WTC11 (cell line): ENCODE results near the gene STX2. TPM values are rescaled to one million over a fixed set of nuclear protein-coding genes. Genes with fewer than 3 reads are reported as not detected.

ENCODE experiments used
- ATAC-seq: fragments of 200-7000 bp; cut with Tn5 transposase; 2 replicates; pipeline ENCODE4 v1.10.0; 2021; ENCODE audit warnings: mild to moderate bottlenecking, moderate library complexity
- CTCF ChIA-PET: fragments of 300-600 bp; sonication (Branson Sonifier 250); formaldehyde crosslinking; loops from one replicate; lab custom pipeline; 2021; ENCODE audit warnings: antibody characterized with exemption; lab: Charles Lee
- POLR2A ChIA-PET: fragments of 350-600 bp; sonication (Branson Sonifier 250); formaldehyde crosslinking; loops from one replicate; lab custom pipeline; 2021; ENCODE audit warnings: antibody characterized with exemption; lab: Charles Lee
- DNase-seq: peaks from one replicate; pipeline ENCODE4 v3.0.0; 2021; ENCODE audit warnings: low spot score
- H3K27ac Mint-ChIP-seq: 2 replicates; pipeline ENCODE4 v1.8.0; 2021; ENCODE audit warnings: mixed read lengths
- H3K27me3 Mint-ChIP-seq: 2 replicates; pipeline ENCODE4 v1.8.0; 2021; ENCODE audit warnings: low read depth, mild to moderate bottlenecking, moderate library complexity, mixed read lengths
- H3K36me3 Mint-ChIP-seq: 2 replicates; pipeline ENCODE4 v1.8.0; 2021; ENCODE audit warnings: mixed read lengths
- H3K4me1 Mint-ChIP-seq: 2 replicates; pipeline ENCODE4 v1.8.0; 2022; ENCODE audit warnings: mixed read lengths
- H3K4me3 Mint-ChIP-seq: 2 replicates; pipeline ENCODE4 v1.8.0; 2021; ENCODE audit warnings: mild to moderate bottlenecking, moderate library complexity, mixed read lengths
- H3K9me3 Mint-ChIP-seq: 2 replicates; pipeline ENCODE4 v1.8.0; 2021; ENCODE audit warnings: mixed read lengths
- GABPB1 ChIP-seq: sonication (generic); formaldehyde crosslinking; IDR thresholded peaks from 2 replicates; pipeline ENCODE4 v1.8.1; 2023; ENCODE audit warnings: mild to moderate bottlenecking, missing genetic modification reagents
- GRHL2 ChIP-seq: fragments of 250-450 bp; sonication (Bioruptor Pico); IDR thresholded peaks from 2 replicates; pipeline ENCODE4 v1.8.0; 2022; ENCODE audit warnings: mild to moderate bottlenecking, moderate library complexity; ENCODE audit not compliant: insufficient replicate concordance, severe bottlenecking
- GTF2I ChIP-seq: fragments of 250-450 bp; sonication (Bioruptor Pico); conservative IDR thresholded peaks from 2 replicates; pipeline ENCODE4 v1.4.0; 2021; ENCODE audit warnings: mild to moderate bottlenecking
- KAT7 ChIP-seq: sonication (generic); formaldehyde crosslinking; IDR thresholded peaks from 2 replicates; pipeline ENCODE4 v1.8.1; 2023; ENCODE audit warnings: missing genetic modification reagents, mild to moderate bottlenecking, borderline replicate concordance
- NR2C2 ChIP-seq: sonication (generic); formaldehyde crosslinking; IDR thresholded peaks from 2 replicates; pipeline ENCODE4 v1.8.0; 2022; ENCODE audit warnings: mild to moderate bottlenecking, missing genetic modification reagents
- RORB ChIP-seq: fragments of 250-450 bp; sonication (Bioruptor Pico); IDR thresholded peaks from 2 replicates; pipeline ENCODE4 v1.9.0; 2021; ENCODE audit warnings: mild to moderate bottlenecking
- SMAD3 ChIP-seq: sonication (generic); formaldehyde crosslinking; IDR thresholded peaks from 2 replicates; pipeline ENCODE4 v1.8.0; 2022; ENCODE audit warnings: missing genetic modification reagents, mild to moderate bottlenecking, borderline replicate concordance
- SOX15 ChIP-seq: fragments of 250-450 bp; sonication (Bioruptor Pico); IDR thresholded peaks from 2 replicates; pipeline ENCODE4 v1.9.0; 2021; ENCODE audit warnings: mild to moderate bottlenecking
- ZNF671 ChIP-seq: fragments of 250-450 bp; sonication (Bioruptor Pico); IDR thresholded peaks from 2 replicates; pipeline ENCODE4 v1.8.0; 2021; ENCODE audit warnings: mild to moderate bottlenecking
- total RNA-seq: library from RNA; stranded (reverse); gene quantifications from 3 replicates; pipeline ENCODE4 v1.2.3, GENCODE V29; 2021
- TF ChIP-seq, protein P1 (sequence below): sonication (generic); formaldehyde crosslinking; IDR thresholded peaks from 2 replicates; pipeline ENCODE4 v1.8.0; 2022; ENCODE audit warnings: mild to moderate bottlenecking, missing genetic modification reagents
- TF ChIP-seq, protein P2 (sequence below): sonication (generic); formaldehyde crosslinking; conservative IDR thresholded peaks from 2 replicates; pipeline ENCODE4 v1.8.1; 2023; ENCODE audit warnings: mild to moderate bottlenecking, low read depth, missing genetic modification reagents, moderate library complexity
- TF ChIP-seq, protein P3 (sequence below): sonication (generic); formaldehyde crosslinking; IDR thresholded peaks from 2 replicates; pipeline ENCODE4 v1.8.0; 2022; ENCODE audit warnings: mild to moderate bottlenecking, missing genetic modification reagents
- TF ChIP-seq, protein P4 (sequence below): fragments of 250-450 bp; sonication (Bioruptor Pico); IDR thresholded peaks from 2 replicates; pipeline ENCODE4 v1.9.0; 2021; ENCODE audit warnings: mild to moderate bottlenecking
- TF ChIP-seq, protein P5 (sequence below): sonication (generic); formaldehyde crosslinking; IDR thresholded peaks from 2 replicates; pipeline ENCODE4 v1.8.1; 2022; ENCODE audit warnings: low read depth, mild to moderate bottlenecking, moderate library complexity, missing genetic modification reagents, borderline replicate concordance
- TF ChIP-seq, protein P6 (sequence below): sonication (generic); formaldehyde crosslinking; IDR thresholded peaks from 2 replicates; pipeline ENCODE4 v1.8.1; 2023; ENCODE audit warnings: mild to moderate bottlenecking, missing genetic modification reagents, moderate library complexity
- TF ChIP-seq, protein P7 (sequence below): fragments of 250-450 bp; sonication (Bioruptor Pico); IDR thresholded peaks from 2 replicates; pipeline ENCODE4 v1.9.0; 2021; ENCODE audit warnings: mild to moderate bottlenecking, borderline replicate concordance
- TF ChIP-seq, protein P8 (sequence below): sonication (generic); formaldehyde crosslinking; IDR thresholded peaks from 2 replicates; pipeline ENCODE4 v1.8.1; 2023; ENCODE audit warnings: mild to moderate bottlenecking, missing genetic modification reagents
- TF ChIP-seq, protein P9 (sequence below): sonication (generic); formaldehyde crosslinking; IDR thresholded peaks from 2 replicates; pipeline ENCODE4 v1.8.1; 2023; ENCODE audit warnings: mild to moderate bottlenecking, missing genetic modification reagents

STX2 gene
- total RNA-seq, 1 experiment from 2014 or later = 22.7 TPM

DNA sequence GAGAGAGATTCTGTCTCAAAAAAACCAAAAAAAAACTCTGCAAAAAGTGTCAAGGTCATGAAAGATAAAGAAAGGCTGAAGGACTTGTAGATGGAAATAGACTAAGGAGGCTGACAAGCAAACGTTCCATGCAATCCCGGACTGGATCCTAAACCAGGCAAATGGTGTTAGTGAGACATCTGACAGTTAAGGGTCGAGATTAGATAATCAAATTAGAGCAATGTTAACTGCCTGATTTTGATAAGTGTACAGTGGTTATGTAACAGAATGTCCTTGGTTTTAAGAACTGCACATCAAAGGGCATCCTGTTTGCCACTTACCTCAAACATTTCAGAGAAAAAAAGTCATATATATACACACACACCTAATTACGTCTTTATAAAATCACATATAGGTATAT, 29.4 kb upstream of the STX2 start:
- Mint-ChIP-seq H3K4me1 (peaks cover 21% of the 10 kb centered on the region), H3K27ac (no peak overlapping the region), H3K4me3 (no peak overlapping the region), H3K9me3 (peaks cover 4% of the 10 kb centered on the region), H3K27me3 (no peaks in the 10 kb centered on the region; the same call in 1 of the 2 replicates), H3K36me3 (peaks cover 16% of the 10 kb centered on the region)
- DNase-seq (no peak), ATAC-seq (no peak)
- TF ChIP-seq, protein P1, sequence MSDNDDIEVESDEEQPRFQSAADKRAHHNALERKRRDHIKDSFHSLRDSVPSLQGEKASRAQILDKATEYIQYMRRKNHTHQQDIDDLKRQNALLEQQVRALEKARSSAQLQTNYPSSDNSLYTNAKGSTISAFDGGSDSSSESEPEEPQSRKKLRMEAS (CRISPR knock-in tag) = no peak
- TF ChIP-seq GABPB1 = no peak
- TF ChIP-seq, protein P2, sequence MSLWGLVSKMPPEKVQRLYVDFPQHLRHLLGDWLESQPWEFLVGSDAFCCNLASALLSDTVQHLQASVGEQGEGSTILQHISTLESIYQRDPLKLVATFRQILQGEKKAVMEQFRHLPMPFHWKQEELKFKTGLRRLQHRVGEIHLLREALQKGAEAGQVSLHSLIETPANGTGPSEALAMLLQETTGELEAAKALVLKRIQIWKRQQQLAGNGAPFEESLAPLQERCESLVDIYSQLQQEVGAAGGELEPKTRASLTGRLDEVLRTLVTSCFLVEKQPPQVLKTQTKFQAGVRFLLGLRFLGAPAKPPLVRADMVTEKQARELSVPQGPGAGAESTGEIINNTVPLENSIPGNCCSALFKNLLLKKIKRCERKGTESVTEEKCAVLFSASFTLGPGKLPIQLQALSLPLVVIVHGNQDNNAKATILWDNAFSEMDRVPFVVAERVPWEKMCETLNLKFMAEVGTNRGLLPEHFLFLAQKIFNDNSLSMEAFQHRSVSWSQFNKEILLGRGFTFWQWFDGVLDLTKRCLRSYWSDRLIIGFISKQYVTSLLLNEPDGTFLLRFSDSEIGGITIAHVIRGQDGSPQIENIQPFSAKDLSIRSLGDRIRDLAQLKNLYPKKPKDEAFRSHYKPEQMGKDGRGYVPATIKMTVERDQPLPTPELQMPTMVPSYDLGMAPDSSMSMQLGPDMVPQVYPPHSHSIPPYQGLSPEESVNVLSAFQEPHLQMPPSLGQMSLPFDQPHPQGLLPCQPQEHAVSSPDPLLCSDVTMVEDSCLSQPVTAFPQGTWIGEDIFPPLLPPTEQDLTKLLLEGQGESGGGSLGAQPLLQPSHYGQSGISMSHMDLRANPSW (CRISPR knock-in tag) = no peak
- TF ChIP-seq ZNF671 = no peak
- TF ChIP-seq, protein P3, sequence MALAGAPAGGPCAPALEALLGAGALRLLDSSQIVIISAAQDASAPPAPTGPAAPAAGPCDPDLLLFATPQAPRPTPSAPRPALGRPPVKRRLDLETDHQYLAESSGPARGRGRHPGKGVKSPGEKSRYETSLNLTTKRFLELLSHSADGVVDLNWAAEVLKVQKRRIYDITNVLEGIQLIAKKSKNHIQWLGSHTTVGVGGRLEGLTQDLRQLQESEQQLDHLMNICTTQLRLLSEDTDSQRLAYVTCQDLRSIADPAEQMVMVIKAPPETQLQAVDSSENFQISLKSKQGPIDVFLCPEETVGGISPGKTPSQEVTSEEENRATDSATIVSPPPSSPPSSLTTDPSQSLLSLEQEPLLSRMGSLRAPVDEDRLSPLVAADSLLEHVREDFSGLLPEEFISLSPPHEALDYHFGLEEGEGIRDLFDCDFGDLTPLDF (CRISPR knock-in tag) = no peak
- TF ChIP-seq, protein P4, sequence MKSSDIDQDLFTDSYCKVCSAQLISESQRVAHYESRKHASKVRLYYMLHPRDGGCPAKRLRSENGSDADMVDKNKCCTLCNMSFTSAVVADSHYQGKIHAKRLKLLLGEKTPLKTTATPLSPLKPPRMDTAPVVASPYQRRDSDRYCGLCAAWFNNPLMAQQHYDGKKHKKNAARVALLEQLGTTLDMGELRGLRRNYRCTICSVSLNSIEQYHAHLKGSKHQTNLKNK = no peak
- TF ChIP-seq, protein P5, sequence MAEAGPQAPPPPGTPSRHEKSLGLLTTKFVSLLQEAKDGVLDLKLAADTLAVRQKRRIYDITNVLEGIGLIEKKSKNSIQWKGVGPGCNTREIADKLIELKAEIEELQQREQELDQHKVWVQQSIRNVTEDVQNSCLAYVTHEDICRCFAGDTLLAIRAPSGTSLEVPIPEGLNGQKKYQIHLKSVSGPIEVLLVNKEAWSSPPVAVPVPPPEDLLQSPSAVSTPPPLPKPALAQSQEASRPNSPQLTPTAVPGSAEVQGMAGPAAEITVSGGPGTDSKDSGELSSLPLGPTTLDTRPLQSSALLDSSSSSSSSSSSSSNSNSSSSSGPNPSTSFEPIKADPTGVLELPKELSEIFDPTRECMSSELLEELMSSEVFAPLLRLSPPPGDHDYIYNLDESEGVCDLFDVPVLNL (CRISPR knock-in tag) = no peak
- TF ChIP-seq GTF2I (CRISPR knock-in tag) = no peak
- no peak for TF ChIP-seq NR2C2 (CRISPR knock-in tag)
- TF ChIP-seq SMAD3 (CRISPR knock-in tag) = no peak
- TF ChIP-seq, protein P6, sequence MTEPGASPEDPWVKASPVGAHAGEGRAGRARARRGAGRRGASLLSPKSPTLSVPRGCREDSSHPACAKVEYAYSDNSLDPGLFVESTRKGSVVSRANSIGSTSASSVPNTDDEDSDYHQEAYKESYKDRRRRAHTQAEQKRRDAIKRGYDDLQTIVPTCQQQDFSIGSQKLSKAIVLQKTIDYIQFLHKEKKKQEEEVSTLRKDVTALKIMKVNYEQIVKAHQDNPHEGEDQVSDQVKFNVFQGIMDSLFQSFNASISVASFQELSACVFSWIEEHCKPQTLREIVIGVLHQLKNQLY (CRISPR knock-in tag) = no peak
- TF ChIP-seq, protein P7, sequence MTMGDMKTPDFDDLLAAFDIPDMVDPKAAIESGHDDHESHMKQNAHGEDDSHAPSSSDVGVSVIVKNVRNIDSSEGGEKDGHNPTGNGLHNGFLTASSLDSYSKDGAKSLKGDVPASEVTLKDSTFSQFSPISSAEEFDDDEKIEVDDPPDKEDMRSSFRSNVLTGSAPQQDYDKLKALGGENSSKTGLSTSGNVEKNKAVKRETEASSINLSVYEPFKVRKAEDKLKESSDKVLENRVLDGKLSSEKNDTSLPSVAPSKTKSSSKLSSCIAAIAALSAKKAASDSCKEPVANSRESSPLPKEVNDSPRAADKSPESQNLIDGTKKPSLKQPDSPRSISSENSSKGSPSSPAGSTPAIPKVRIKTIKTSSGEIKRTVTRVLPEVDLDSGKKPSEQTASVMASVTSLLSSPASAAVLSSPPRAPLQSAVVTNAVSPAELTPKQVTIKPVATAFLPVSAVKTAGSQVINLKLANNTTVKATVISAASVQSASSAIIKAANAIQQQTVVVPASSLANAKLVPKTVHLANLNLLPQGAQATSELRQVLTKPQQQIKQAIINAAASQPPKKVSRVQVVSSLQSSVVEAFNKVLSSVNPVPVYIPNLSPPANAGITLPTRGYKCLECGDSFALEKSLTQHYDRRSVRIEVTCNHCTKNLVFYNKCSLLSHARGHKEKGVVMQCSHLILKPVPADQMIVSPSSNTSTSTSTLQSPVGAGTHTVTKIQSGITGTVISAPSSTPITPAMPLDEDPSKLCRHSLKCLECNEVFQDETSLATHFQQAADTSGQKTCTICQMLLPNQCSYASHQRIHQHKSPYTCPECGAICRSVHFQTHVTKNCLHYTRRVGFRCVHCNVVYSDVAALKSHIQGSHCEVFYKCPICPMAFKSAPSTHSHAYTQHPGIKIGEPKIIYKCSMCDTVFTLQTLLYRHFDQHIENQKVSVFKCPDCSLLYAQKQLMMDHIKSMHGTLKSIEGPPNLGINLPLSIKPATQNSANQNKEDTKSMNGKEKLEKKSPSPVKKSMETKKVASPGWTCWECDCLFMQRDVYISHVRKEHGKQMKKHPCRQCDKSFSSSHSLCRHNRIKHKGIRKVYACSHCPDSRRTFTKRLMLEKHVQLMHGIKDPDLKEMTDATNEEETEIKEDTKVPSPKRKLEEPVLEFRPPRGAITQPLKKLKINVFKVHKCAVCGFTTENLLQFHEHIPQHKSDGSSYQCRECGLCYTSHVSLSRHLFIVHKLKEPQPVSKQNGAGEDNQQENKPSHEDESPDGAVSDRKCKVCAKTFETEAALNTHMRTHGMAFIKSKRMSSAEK (CRISPR knock-in tag) = no peak
- TF ChIP-seq KAT7 (CRISPR knock-in tag) = no peak
- TF ChIP-seq, protein P8, sequence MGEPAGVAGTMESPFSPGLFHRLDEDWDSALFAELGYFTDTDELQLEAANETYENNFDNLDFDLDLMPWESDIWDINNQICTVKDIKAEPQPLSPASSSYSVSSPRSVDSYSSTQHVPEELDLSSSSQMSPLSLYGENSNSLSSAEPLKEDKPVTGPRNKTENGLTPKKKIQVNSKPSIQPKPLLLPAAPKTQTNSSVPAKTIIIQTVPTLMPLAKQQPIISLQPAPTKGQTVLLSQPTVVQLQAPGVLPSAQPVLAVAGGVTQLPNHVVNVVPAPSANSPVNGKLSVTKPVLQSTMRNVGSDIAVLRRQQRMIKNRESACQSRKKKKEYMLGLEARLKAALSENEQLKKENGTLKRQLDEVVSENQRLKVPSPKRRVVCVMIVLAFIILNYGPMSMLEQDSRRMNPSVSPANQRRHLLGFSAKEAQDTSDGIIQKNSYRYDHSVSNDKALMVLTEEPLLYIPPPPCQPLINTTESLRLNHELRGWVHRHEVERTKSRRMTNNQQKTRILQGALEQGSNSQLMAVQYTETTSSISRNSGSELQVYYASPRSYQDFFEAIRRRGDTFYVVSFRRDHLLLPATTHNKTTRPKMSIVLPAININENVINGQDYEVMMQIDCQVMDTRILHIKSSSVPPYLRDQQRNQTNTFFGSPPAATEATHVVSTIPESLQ = no peak
- no peak for TF ChIP-seq SOX15 (CRISPR knock-in tag)
- no peak for TF ChIP-seq RORB (CRISPR knock-in tag)
- TF ChIP-seq, protein P9, sequence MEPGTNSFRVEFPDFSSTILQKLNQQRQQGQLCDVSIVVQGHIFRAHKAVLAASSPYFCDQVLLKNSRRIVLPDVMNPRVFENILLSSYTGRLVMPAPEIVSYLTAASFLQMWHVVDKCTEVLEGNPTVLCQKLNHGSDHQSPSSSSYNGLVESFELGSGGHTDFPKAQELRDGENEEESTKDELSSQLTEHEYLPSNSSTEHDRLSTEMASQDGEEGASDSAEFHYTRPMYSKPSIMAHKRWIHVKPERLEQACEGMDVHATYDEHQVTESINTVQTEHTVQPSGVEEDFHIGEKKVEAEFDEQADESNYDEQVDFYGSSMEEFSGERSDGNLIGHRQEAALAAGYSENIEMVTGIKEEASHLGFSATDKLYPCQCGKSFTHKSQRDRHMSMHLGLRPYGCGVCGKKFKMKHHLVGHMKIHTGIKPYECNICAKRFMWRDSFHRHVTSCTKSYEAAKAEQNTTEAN (CRISPR knock-in tag) = no peak
- no peak for TF ChIP-seq GRHL2
- ChIA-PET POLR2A (no interaction called here), CTCF (interaction anchor here (3.1 kb wide), 1 partner anchor 15 kb away, joined by 22 read pairs; no protein-coding TSS in a partner anchor)
